Muscle of back (tissue), 11 donors: ENCODE measurements around the gene RFTN2. TPM values are rescaled to one million over a fixed set of nuclear protein-coding genes. Genes with fewer than 3 reads are reported as not detected.
A peak's percentile ranks its signal among the peaks of the same experiment; 100 is the strongest.
"Not testable (repeated sequence)": the region's sequence is repeated elsewhere in the genome, so short reads cannot be mapped to it uniquely, and the experiment has no call there.

Experiments used
- DNase-seq, 3 donors: peaks; one replicate each; pipeline versions ENCODE4 v3.0.0 to v3.0.0-alpha.2; 2013
- polyA plus RNA-seq, 10 donors: library from polyadenylated mRNA; unstranded; fragments of 120-200 nt; gene quantifications; one replicate each; pipeline ENCODE4 v1.2.1, GENCODE V29; 2013; ENCODE audit not compliant: insufficient read length in 10 of 10

Gene RFTN2
- polyA plus RNA-seq, 10 donors, result 14.3 to 26.1 (median 17.4) TPM

DNA sequence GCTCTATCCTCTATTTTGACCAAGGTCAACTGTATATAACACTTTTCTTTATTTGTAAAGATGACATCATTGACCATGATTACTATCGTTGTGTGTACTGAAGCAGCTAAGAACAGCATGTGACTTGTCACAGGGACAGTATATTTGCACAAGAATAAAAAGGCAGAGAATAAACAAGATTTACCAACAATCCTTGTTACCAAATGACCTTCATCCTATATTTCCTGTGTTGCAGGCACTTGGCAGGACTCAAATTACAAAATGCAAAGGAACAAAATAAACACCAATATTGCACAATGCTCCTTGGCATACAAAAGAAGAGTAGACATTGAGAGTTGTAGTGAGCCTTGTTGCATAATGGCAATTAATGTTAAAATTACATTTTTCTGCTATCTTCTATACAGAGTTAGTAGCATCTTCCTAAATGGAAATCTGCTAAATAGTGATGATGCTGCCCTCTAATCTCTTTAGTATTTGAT, 61.8 kb downstream of the RFTN2 start:
- no peak for DNase-seq

DNA sequence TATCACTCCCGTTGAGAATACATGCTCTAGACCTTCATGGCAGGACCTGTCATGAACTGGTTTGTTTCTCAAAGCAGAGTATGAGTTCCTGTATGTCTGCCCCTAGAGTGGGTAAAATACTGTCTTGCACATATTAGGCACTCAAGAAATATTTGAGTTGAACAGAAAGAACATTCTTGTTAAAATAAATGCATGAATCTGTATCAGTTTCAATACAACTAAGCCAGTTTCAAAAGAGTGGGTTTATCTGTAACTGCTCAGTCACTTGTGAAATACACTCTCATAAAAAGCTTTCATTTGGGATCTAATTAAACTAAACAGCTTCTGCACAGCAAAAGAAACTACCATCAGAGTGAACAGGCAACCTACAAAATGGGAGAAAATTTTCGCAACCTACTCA, 69.2 kb downstream of the RFTN2 start:
- DNase-seq, result no peak

DNA sequence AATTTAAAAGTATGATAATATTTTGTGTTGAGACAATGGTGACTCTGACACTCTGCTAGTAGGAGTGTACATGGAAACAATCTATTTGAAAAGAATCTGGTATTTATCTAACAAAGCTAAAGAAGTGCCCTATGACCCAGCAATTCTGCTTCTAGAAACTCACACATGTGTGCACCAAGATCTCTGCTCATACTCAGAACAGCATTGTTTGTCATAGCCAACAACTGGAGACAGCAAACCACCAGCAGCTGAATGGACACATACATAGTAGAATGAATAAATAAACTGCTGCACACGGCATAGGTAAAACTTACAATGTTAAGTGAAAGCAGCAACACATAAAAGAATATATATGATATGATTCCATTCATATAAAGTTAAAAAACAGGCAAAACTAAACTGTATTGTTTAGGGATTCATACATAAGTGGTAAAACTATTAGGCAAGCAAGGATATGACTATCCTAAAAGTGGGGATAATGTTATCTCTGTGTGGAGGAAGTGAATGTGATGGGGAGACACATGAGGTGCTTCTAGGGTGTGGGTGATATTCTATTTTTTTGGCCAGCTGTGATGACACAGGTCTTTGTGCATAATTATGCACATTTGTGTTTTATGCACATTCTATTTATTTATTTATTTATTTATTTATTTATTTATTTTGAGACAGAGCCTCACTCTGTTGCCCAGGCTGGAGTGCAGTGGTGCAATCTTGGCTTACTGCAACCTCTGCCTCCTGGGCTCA, 71.1 kb downstream of the RFTN2 start:
- DNase-seq, result no peak

DNA sequence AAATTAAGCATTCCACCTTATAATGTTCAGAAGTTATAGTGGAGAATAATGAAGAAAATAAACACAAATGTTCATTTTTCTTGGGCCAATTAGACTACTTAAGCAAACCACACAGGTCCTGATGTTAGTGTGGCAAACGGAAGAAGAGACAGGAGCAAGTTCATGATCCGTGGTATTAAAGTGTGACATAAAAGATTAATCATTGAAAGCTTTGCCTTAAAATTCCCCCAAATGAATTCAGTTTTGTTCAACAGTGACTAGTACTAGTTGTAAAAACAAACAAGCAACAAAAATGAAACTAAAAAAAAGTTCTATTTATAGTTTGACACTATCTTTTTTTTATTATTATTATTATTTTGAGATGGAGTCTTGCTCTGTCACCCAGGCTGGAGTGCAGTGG, 73.7 kb downstream of the RFTN2 start:
- no peak for DNase-seq

DNA sequence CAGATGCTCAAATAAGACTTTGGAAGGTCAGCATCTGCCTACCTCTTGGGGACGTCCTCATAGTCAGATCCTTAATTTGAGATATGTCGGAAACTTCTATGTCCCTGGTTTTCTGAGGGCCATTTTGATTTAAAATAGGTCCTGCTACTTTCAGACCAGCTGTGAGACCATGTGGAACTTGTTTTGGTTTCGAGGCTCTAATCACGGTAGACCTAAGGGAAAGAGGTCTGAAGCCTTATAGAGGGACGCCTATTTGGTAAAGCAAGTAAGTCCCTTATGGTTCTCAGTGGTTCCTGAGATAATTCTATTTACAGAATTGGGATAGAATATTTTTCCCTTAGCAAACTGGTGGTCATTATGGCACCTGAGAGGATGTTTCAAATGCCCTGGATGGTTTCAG, 75.1 kb downstream of the RFTN2 start:
- no peak for DNase-seq

DNA sequence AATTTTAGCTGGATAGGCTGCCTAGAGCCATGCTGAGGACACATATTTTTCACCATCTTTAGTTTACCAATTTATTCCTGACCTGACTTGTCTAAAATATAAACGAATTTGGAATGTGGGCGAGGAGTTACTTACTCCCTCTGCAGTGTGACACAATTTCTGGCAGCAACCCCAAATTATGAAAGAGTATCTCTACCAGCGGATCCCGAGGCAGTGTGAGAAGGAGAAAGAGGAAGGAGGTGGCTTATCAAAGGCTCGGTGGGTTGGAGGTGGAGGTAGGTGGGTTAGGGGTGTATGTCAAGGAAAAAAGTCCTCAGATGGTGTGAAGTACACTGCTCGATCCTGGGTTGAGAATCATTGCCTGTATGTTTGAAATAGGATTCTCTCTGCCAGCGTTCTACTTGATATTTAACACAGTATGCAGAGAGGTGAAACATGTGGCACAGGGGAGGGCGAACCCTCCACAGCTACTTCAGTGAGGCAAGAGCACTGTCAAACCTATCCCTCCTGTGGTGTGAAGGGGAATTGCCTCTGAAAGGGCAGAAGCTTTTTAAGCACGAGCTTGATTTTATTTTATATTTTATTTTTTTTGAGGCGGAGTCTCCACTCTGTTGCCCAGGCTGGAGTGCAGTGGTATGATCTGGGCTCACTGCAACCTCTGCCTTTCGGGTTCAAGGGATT, 76.0 kb downstream of the RFTN2 start:
- peak in 1 of 3 donors; percentile 21 for DNase-seq

DNA sequence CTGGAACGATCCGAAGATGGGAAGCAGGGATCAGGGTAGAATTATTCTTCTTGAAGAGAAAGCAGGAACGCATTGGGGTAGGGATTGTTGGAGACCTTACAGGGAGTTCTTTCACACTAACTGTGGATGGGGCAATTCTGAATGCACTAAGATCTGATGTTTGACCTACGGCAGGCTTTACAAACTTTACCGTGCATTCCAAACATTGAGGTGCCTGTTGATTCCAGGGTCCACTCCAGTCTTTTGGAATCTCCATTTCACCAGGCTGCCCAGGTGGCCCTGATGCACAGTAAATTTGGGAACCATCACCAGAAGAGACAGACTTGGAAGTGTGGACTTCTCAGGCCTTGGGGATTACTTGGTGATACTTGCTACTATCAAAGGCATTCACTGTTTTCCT, 76.9 kb downstream of the RFTN2 start:
- DNase-seq, result no peak

DNA sequence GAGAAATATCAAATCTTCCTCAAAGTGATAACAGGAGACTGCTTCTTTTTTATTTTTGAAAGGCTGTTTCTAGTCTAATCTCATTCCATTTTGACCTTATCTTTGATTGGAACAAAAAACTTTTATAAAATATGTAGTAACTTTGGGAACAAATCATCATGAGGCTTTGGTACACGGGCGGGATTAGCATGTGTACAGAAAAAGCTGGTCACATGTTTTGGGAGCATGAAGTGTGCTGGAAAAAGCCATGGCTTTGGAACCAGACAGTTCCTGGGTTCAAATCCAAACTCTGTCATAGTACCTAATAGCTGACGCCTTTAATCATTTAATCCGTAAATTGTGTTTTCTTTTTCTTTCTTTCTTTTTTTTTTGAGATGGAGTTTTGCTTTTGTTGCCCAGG, 78.2 kb downstream of the RFTN2 start:
- DNase-seq, result no peak

DNA sequence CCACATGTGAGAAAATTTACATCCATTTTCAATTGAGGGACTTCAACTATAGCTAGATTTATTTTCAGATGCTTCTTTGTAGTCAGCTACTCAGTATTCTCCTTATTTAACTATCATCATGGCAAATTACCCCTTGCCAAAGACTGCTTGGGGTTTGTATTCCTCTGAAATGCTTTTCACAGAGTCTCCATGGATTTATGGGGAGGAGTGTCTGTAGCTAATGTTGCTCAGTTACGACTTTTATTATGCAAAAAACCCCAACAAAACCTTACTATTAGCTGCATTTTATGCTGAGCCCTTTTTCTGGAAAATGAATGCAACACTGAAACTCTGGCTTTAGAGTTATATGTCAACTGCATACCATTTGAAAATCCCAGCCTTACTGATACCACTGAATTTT, 78.6 kb downstream of the RFTN2 start:
- DNase-seq, result peak; percentile 51 to 83 (median 64)

DNA sequence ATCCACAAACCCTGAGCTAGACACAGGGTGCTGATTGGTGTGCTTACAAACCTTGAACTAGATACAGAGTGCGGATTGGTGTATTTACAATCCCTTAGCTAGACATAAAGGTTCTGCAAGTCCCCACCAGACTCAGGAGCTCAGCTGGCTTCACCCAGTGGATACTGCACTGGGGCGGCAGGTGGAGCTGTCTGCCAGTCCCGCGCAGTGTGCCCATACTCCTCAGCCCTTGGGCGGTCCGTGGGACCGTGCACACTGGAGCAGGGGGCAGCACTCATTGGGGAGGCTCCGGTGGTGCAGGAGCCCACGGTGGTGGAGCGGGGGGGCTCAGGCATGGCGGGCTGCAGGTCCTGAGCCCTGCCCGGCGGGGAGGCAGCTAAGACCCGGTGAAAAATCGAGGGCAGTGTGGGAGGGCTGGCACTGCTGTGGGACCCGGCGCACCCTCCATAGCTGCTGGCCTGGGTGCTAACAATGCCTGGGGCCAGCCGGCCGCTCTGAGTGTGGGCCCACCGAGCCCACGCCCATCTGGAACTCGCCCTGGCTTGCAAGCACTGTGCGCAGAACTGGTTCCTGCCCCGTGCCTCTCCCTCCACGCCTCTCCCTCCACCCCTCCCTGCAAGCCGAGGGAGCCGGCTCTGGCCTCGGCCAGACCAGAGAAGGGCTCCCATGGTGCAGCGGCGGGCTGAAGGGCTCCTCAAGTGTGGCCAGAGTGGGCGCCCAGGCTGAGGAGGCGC, 83.9 kb downstream of the RFTN2 start:
- no peak for DNase-seq

DNA sequence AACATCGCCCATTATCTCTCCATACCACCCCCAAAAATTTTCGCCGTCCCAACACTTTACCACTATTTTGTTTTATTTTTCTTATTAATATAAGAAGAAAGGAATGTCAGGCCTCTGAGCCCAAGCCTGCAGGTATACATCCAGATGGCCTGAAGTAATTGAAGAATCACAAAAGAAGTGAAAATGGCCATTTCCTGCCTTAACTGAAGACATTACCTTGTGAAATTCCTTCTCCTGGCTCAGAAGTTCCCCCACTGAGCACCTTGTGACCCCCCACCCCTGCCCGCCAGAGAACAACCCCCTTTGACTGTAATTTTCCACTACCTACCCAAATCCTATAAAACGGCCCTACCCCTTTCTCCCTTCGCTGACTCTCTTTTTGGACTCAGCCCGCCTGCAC, 88.1 kb downstream of the RFTN2 start:
- DNase-seq, result not testable (repeated sequence)

DNA sequence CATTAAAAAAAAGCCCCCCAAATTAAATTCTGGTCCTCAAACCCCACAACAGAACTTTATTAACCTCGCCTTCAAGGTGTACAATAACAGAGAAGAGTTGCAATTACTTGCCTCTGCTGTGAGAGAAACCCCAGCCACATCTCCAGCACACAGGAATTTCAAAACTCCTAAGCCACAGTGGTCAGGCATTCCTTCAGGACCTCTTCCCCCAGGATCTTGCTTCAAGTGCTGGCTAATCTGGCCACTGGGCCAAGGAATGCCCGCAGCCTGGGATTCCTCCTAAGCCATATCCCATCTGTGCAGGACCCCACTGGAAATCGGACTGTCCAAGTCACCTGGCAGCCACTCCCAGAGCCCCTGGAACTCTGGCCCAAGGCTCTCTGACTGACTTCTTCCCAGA, 95.2 kb downstream of the RFTN2 start:
- DNase-seq, result not testable (repeated sequence)

DNA sequence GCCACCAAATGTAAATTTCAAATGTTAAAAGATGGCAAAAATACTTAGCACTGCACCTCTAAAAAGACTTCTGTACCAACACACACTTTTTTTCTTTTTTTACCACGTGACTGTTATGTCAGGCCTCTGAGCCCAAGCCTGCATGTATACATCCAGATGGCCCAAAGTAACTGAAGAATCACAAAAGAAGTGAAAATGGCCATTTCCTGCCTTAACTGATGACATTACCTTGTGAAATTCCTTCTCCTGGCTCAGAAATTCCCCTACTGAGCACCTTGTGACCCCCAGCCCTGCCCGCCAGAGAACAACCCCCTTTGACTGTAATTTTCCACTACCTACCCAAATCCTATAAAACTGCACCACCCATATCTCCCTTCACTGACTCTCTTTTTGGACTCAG, 97.1 kb downstream of the RFTN2 start:
- not testable (repeated sequence) for DNase-seq

DNA sequence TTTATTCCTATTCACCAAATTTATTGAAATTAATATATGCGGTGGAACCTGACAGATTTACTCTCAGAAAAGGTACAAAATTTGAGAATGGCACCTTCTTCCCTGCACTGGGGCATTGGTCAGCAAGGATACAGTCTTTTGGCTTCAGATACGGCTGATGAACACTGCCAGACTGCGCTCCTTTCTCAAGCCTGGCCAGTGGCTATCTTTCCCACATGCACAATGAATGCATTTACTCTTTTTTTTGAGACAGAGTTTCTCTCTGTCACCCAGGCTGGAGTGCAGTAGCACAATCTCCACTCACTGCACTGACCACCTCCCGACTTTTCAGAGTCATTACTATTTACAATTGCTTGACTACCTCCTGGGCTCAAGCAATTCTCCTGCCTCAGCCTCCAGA, 97.9 kb downstream of the RFTN2 start:
- no peak for DNase-seq

DNA sequence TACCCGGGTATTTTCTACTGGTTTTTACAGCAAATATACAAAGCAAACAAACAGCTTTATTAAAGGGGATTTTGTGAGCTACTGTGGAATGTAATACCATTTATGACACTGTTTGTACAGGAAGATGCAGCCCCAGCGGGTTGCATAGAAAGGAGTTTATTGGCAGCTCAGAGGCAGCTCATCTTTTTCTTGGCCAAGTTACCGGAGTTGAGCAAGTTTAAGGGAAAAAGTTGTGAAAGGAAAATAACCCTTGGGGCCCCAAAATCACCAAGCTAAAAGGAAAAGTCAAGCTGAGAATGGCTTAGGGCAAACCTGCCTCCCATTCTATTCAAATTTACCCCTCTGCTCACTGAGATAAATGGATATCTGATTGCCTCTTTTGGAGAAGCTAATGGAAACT, 98.8 kb downstream of the RFTN2 start:
- peak; percentile 48 to 82 (median 71) for DNase-seq

DNA sequence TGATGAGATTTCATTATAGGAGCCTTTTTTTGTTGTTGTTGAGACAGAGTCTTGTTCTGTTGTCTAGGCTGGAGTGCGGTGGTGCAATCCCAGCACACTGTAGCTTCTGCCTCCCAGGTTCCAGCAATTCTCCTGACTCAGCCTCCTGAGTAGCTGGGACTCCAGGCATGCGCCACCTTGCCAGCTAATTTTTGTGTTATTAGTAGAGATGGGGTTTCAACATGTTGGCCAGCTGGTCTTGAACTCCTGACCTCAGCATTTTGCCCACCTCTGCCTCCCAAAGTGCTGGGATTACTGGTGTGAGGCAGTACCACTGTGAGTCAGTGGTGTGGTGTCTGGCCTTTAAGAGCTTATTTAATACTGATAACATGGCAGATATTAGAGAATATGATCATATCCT, 99.4 kb downstream of the RFTN2 start:
- DNase-seq, result no peak

DNA sequence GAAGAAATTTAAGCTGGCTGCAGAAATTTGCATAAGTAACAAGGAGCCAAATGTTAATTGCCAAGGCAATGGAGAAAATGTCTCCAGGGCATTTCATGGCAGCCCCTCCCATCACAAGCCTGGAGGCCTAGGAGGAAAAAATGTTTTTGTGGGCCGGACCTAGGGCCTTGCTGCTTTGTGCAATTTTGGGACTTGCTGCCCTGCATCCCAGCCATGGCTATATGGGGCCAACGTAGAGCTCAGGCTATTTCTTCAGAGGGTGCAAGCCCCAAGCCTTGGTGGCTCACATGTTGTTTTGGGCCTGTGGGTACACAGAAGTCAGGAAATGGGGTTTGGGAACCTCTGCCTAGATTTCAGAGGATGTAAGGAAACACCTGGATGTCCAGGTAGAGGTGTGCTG, 101.8 kb downstream of the RFTN2 start:
- no peak for DNase-seq

DNA sequence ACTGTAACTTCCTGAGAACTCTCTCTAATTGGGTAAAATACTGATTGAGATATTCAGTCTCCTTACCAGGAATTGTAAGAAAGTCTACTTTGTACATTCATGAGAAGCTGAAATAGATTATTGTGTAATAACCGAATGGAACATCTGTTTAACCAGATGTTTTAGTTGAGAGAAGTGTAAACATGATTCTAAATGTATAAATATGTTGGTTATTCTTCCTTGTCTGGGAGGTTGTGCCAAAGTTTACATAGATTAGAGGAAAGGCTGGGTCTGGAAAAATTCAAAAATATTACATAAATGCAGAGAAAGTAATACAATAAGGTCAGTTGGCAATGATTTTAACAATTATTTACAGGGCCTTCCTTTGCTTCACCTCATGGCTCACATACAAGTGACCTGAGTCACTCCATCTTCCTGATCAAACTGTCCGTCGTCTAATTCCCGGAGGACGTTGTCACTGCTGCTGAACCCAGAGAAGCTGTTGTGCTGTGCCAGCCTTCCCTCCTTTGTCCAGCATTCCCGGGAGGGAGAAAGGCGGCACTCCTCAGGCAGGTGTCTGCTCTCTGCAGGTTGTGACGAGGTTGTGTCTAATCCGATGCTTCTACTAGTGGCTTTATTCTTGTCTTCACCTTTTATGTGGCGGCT, 103.6 kb downstream of the RFTN2 start:
- peak; percentile 46 to 81 (median 57) for DNase-seq

DNA sequence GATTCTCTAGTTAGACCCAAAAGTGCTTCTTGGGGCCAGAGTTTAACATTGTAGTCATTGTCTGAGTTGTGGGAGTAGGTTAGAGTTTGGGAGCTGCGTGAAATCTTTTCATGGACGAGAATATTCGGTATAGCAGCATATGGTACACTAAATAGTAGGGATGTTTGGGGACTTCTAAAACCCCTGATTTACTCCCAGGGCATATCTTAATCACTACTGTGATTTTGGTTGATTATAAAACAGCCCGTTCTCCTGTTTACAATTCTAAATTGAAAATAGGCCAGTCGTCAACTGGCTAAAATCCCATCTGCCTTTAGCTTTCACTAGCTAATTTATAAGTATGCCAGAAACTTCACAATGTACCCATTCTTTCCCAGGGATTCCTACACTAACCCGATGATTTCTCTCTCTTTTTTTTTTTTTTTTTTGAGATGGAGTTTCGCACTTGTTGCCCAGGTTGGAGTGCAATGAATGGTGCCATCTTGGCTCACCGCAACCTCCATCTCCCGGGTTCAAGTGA, 115.2 kb downstream of the RFTN2 start:
- no peak for DNase-seq

DNA sequence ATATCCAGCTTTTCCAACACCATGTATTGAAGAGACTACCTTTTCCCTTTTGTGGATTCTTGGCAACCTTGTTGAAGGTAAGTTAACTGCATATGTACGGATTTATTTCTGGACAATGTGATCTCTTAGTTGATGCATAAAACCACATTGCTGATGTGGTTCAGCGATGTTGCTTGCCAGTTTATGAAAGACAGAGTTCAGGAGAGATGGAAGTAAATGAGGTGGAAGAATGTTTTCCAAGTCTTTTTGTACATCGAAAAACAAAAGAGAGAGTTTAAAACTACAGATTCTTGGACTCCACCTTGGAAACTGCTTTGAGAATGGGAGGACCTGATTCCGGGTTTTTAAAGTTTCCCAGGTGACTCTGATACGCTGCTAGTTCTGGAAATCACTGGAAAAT, 115.7 kb downstream of the RFTN2 start:
- DNase-seq, result peak in 1 of 3 donors; percentile 11

DNA sequence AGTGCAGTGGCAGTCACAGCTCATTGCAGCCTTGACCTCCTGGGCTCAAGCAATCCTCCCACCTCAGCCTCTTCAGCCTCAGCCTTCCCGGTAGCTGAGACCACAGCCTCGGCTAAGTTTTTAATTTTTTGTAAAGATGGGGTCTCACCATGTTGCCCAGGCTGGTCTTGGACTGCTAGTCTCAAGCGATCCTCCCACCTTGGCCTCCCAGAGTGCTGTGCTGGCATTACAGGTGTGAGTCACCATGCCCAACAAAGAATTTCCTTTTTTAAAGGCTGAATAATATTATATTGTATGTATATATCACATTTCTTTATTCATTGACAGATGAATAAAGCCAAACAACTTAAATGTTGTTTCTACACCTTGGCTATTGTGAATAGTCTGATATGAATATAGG, 117.0 kb downstream of the RFTN2 start:
- DNase-seq, result no peak

DNA sequence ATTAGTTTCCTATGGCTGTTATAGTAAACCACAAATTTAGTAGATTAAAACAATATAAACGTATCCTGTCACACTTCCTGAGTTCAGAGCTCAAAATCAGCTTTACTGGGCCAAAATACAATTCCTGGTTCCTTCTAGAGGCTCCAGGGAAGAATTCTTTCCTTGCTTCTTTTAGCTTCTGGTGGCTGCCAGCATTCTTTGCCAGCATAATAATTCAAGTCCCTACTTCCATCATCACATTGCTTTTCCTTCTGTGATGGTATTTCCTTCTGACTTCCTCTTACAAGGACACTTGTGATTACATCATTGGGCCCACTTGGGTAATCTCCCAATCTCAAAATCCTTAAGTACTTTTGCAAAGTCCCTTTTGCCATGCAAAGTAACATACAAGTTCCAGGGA, 118.9 kb downstream of the RFTN2 start:
- peak; percentile 14 to 88 (median 74) for DNase-seq
